Measurements from ENCODE around the gene RPS3. TPM values are rescaled to one million over a fixed set of nuclear protein-coding genes. Genes with fewer than 3 reads are reported as not detected.
"Not testable (repeated sequence)": the region's sequence is repeated elsewhere in the genome, so short reads cannot be mapped to it uniquely, and the experiment has no call there.

Gene RPS3
- total and polyA plus RNA-seq, 5 donors: 1,021 to 1,263 (median 1,171) TPM

- ATAC-seq (no peak), DNase-seq (no peak)
- H3K4me1 ChIP-seq (ENCODE audit: control insufficient read depth, insufficient read depth, low read length): no peaks in the 10 kb centered on the region
- H3K4me3 ChIP-seq (ENCODE audit: low read length): no peak overlapping the region
- WGBS: 72% methylated on average over 8 of the region's 8 CpGs
- no peaks in the 10 kb centered on the region for H3K9me3 ChIP-seq (ENCODE audit: control insufficient read depth, low read length)
- no peak overlapping the region for H3K27ac ChIP-seq (ENCODE audit: low read length)
- intact Hi-C loops (cut with DNase I): loop anchor here in 1 of 4 donors (5.0 kb wide), 1 partner anchor 128 kb away; the partner anchor contains the start of gene GDPD5
- no peaks in the 10 kb centered on the region for H3K27me3 ChIP-seq (ENCODE audit: control insufficient read depth, insufficient read depth)
Measured at GRCh38 chr11:75398906-75399305, 412 bp upstream of the RPS3 start.

GRCh38 chr11:75400146-75400865, 988 bp downstream of the RPS3 start:
- H3K4me1 ChIP-seq (ENCODE audit: control insufficient read depth, insufficient read depth, low read length): no peaks in the 10 kb centered on the region
- H3K27ac ChIP-seq (ENCODE audit: low read length): peak overlapping the region; percentile 84
- H3K9me3 ChIP-seq (ENCODE audit: control insufficient read depth, low read length): no peaks in the 10 kb centered on the region
- no peak for DNase-seq
- 14% methylated on average over 11 of the region's 11 CpGs for WGBS
- H3K4me3 ChIP-seq (ENCODE audit: low read length): peak overlapping the region; percentile 75
- H3K27me3 ChIP-seq (ENCODE audit: control insufficient read depth, insufficient read depth): no peaks in the 10 kb centered on the region
- intact Hi-C loops (cut with DNase I): no loop called here
- ATAC-seq: peak in 1 of 2 donors; percentile 11

GRCh38 chr11:75402002-75402773, 2.9 kb downstream of the RPS3 start:
- intact Hi-C loops (cut with DNase I): no loop called here
- no peak overlapping the region for H3K27ac ChIP-seq (ENCODE audit: low read length)
- DNase-seq (no peak), ATAC-seq (no peak)
- no peaks in the 10 kb centered on the region for H3K9me3 ChIP-seq (ENCODE audit: control insufficient read depth, low read length)
- no peaks in the 10 kb centered on the region for H3K4me1 ChIP-seq (ENCODE audit: control insufficient read depth, insufficient read depth, low read length)
- WGBS: 85% methylated on average over 10 of the region's 10 CpGs
- no peak overlapping the region for H3K4me3 ChIP-seq (ENCODE audit: low read length)
- no peaks in the 10 kb centered on the region for H3K27me3 ChIP-seq (ENCODE audit: control insufficient read depth, insufficient read depth)

- 70% methylated on average over 1 of the region's 1 CpG for WGBS
- intact Hi-C loops (cut with DNase I): no loop called here
- no peaks in the 10 kb centered on the region for H3K9me3 ChIP-seq (ENCODE audit: control insufficient read depth, low read length)
- no peaks in the 10 kb centered on the region for H3K4me1 ChIP-seq (ENCODE audit: control insufficient read depth, insufficient read depth, low read length)
- no peak overlapping the region for H3K4me3 ChIP-seq (ENCODE audit: low read length)
- no peak for ATAC-seq
- no peak for DNase-seq
- H3K27me3 ChIP-seq (ENCODE audit: control insufficient read depth, insufficient read depth): no peaks in the 10 kb centered on the region
- H3K27ac ChIP-seq (ENCODE audit: low read length): no peak overlapping the region
Measured at GRCh38 chr11:75403037-75403436, 3.7 kb downstream of the RPS3 start.

- intact Hi-C loops (cut with DNase I): no loop called here
- no peaks in the 10 kb centered on the region for H3K4me1 ChIP-seq (ENCODE audit: control insufficient read depth, insufficient read depth, low read length)
- H3K9me3 ChIP-seq (ENCODE audit: control insufficient read depth, low read length): no peaks in the 10 kb centered on the region
- DNase-seq: no peak
- no peak overlapping the region for H3K4me3 ChIP-seq (ENCODE audit: low read length)
- H3K27ac ChIP-seq (ENCODE audit: low read length): no peak overlapping the region
- no peak for ATAC-seq
- H3K27me3 ChIP-seq (ENCODE audit: control insufficient read depth, insufficient read depth): no peaks in the 10 kb centered on the region
- WGBS: 81% methylated on average over 15 of the region's 15 CpGs
Measured at GRCh38 chr11:75403983-75404658, 4.8 kb downstream of the RPS3 start.

- intact Hi-C loops (cut with DNase I): no loop called here
- no peak overlapping the region for H3K4me3 ChIP-seq (ENCODE audit: low read length)
- H3K27ac ChIP-seq (ENCODE audit: low read length): no peak overlapping the region
- H3K9me3 ChIP-seq (ENCODE audit: control insufficient read depth, low read length): no peaks in the 10 kb centered on the region
- DNase-seq (no peak), ATAC-seq (peak in 1 of 2 donors; percentile 12)
- H3K27me3 ChIP-seq (ENCODE audit: control insufficient read depth, insufficient read depth): no peaks in the 10 kb centered on the region
- 17% methylated on average over 1 of the region's 1 CpG for WGBS
- no peaks in the 10 kb centered on the region for H3K4me1 ChIP-seq (ENCODE audit: control insufficient read depth, insufficient read depth, low read length)
Measured at GRCh38 chr11:75406338-75406777, 7.0 kb downstream of the RPS3 start.

GRCh38 chr11:75408957-75409219, 9.6 kb downstream of the RPS3 start:
- intact Hi-C loops (cut with DNase I): no loop called here
- H3K4me3 ChIP-seq (ENCODE audit: low read length): no peak overlapping the region
- DNase-seq (no peak), ATAC-seq (no peak)
- no peaks in the 10 kb centered on the region for H3K4me1 ChIP-seq (ENCODE audit: control insufficient read depth, insufficient read depth, low read length)
- no peaks in the 10 kb centered on the region for H3K9me3 ChIP-seq (ENCODE audit: control insufficient read depth, low read length)
- H3K27me3 ChIP-seq (ENCODE audit: control insufficient read depth, insufficient read depth): no peaks in the 10 kb centered on the region
- 86% methylated on average over 2 of the region's 2 CpGs for WGBS
- H3K27ac ChIP-seq (ENCODE audit: low read length): no peak overlapping the region

- H3K4me1 ChIP-seq (ENCODE audit: control insufficient read depth, insufficient read depth, low read length); H3K27me3 ChIP-seq (ENCODE audit: control insufficient read depth, insufficient read depth); ATAC-seq; H3K27ac ChIP-seq (ENCODE audit: low read length); DNase-seq; H3K9me3 ChIP-seq (ENCODE audit: control insufficient read depth, low read length); intact Hi-C loops (cut with DNase I); H3K4me3 ChIP-seq (ENCODE audit: low read length): not testable (repeated sequence)
- 88% methylated on average over 26 of the region's 33 CpGs for WGBS
Measured at GRCh38 chr11:75409971-75410370, 10.7 kb downstream of the RPS3 start.

GRCh38 chr11:75413146-75413545, 13.8 kb downstream of the RPS3 start:
- DNase-seq (peak in 1 of 3 donors; percentile 29), ATAC-seq (peak in 1 of 2 donors; percentile 27)
- H3K27me3 ChIP-seq (ENCODE audit: control insufficient read depth, insufficient read depth); H3K9me3 ChIP-seq (ENCODE audit: control insufficient read depth, low read length); intact Hi-C loops (cut with DNase I); H3K4me3 ChIP-seq (ENCODE audit: low read length); H3K4me1 ChIP-seq (ENCODE audit: control insufficient read depth, insufficient read depth, low read length); H3K27ac ChIP-seq (ENCODE audit: low read length): not testable (repeated sequence)
- WGBS: 72% methylated on average over 10 of the region's 10 CpGs

- Histone ChIP-seq H3K27ac (ENCODE audit: low read length) (no peak overlapping the region), H3K27me3 (ENCODE audit: control insufficient read depth, insufficient read depth) (no peaks in the 10 kb centered on the region), H3K4me3 (ENCODE audit: low read length) (no peak overlapping the region), H3K4me1 (ENCODE audit: control insufficient read depth, insufficient read depth, low read length) (no peaks in the 10 kb centered on the region), H3K9me3 (ENCODE audit: control insufficient read depth, low read length) (no peaks in the 10 kb centered on the region)
- no peak for ATAC-seq
- WGBS: 59% methylated on average over 2 of the region's 2 CpGs
- intact Hi-C loops (cut with DNase I): no loop called here
- DNase-seq: peak in 1 of 3 donors; percentile 16
Measured at GRCh38 chr11:75413864-75414263, 14.5 kb downstream of the RPS3 start.

All from right cardiac atrium (tissue), 5 donors.